Loucy (cell line): Measurements from ENCODE around the gene TSPEAR.

Source experiments
- H2AFZ ChIP-seq: fragments of 200-600 bp; sonication (generic); 2 replicates; pipeline ENCODE4 v1.6.0; 2016; ENCODE audit warnings: antibody characterized with exemption, mild to moderate bottlenecking, low read length, moderate library complexity
- H3F3A ChIP-seq: fragments of 200-600 bp; 2 replicates; pipeline ENCODE4 v1.6.0; 2016; ENCODE audit warnings: antibody characterized with exemption, low read depth, mild to moderate bottlenecking
- H3K27me3 ChIP-seq: fragments of 200-600 bp; sonication (generic); 2 replicates; pipeline ENCODE4 v1.6.1; 2014; ENCODE audit warnings: low read length, mild to moderate bottlenecking; ENCODE audit not compliant: insufficient read depth, poor library complexity, severe bottlenecking
- H3K36me3 ChIP-seq: fragments of 200-600 bp; sonication (generic); 2 replicates; pipeline ENCODE4 v1.6.1; 2016; ENCODE audit warnings: low read length; ENCODE audit not compliant: insufficient read depth
- H3K4me1 ChIP-seq: fragments of 200-600 bp; sonication (generic); 2 replicates; pipeline ENCODE4 v1.5.1; 2014; ENCODE audit warnings: low read length, mild to moderate bottlenecking; ENCODE audit not compliant: insufficient read depth, poor library complexity, severe bottlenecking
- H3K4me2 ChIP-seq: fragments of 200-600 bp; sonication (generic); 2 replicates; pipeline ENCODE4 v1.6.0; 2014; ENCODE audit warnings: antibody characterized with exemption, low read length, low read depth, mild to moderate bottlenecking; ENCODE audit not compliant: poor library complexity, severe bottlenecking
- H3K4me3 ChIP-seq: fragments of 200-600 bp; sonication (generic); 2 replicates; pipeline ENCODE4 v1.5.1; 2014; ENCODE audit warnings: low read length, mild to moderate bottlenecking, mixed read lengths; ENCODE audit not compliant: poor library complexity, severe bottlenecking
- H3K79me2 ChIP-seq: fragments of 200-600 bp; sonication (generic); 2 replicates; pipeline ENCODE4 v1.6.1; 2014; ENCODE audit warnings: low read length; ENCODE audit not compliant: insufficient read depth
- H3K9ac ChIP-seq: fragments of 200-600 bp; sonication (generic); 2 replicates; pipeline ENCODE4 v1.6.0; 2014; ENCODE audit warnings: mild to moderate bottlenecking, low read depth, low read length, moderate library complexity; ENCODE audit not compliant: poor library complexity, severe bottlenecking
- H3K9me2 ChIP-seq: fragments of 200-600 bp; sonication (generic); replicated peaks from 2 replicates; pipeline ENCODE4 v1.6.1; 2016; ENCODE audit warnings: low read depth, low read length, mixed read lengths
- H3K9me3 ChIP-seq: fragments of 200-600 bp; sonication (generic); 2 replicates; pipeline ENCODE4 v1.6.1; 2014; ENCODE audit warnings: mild to moderate bottlenecking, antibody characterized with exemption, low read length, low read depth; ENCODE audit not compliant: insufficient read depth
- H4K20me1 ChIP-seq: fragments of 200-600 bp; sonication (generic); 2 replicates; pipeline ENCODE4 v1.6.0; 2014; ENCODE audit warnings: antibody characterized with exemption, low read length, mild to moderate bottlenecking; ENCODE audit not compliant: insufficient read depth, poor library complexity, severe bottlenecking
- EZH2phosphoT487 ChIP-seq: fragments of 200-600 bp; IDR thresholded peaks from 2 replicates; pipeline ENCODE4 v1.6.1; 2018; ENCODE audit warnings: antibody characterized with exemption, mild to moderate bottlenecking, moderate library complexity, borderline replicate concordance
- TF ChIP-seq, protein P1 (sequence below): fragments of 200-600 bp; sonication (generic); conservative IDR thresholded peaks from 2 replicates; pipeline ENCODE4 v1.5.1; 2014; ENCODE audit warnings: mild to moderate bottlenecking, antibody characterized with exemption, low read length

TSPEAR gene

GRCh38 chr21:44498280-44499210, 212.8 kb downstream of the TSPEAR start:
- Histone ChIP-seq H2AFZ (no peak overlapping the region), H3K36me3 (no peaks in the 10 kb centered on the region), H3K27me3 (no peaks in the 10 kb centered on the region), H3K9me2 (no peaks in the 10 kb centered on the region), H3K4me3 (no peak overlapping the region), H4K20me1 (no peaks in the 10 kb centered on the region), H3K9me3 (no peaks in the 10 kb centered on the region), H3K9ac (no peak overlapping the region), H3F3A (no peaks in the 10 kb centered on the region), H3K79me2 (no peaks in the 10 kb centered on the region), H3K4me1 (no peaks in the 10 kb centered on the region), H3K4me2 (no peak overlapping the region)
- no peak for TF ChIP-seq EZH2phosphoT487
- TF ChIP-seq, protein P1, sequence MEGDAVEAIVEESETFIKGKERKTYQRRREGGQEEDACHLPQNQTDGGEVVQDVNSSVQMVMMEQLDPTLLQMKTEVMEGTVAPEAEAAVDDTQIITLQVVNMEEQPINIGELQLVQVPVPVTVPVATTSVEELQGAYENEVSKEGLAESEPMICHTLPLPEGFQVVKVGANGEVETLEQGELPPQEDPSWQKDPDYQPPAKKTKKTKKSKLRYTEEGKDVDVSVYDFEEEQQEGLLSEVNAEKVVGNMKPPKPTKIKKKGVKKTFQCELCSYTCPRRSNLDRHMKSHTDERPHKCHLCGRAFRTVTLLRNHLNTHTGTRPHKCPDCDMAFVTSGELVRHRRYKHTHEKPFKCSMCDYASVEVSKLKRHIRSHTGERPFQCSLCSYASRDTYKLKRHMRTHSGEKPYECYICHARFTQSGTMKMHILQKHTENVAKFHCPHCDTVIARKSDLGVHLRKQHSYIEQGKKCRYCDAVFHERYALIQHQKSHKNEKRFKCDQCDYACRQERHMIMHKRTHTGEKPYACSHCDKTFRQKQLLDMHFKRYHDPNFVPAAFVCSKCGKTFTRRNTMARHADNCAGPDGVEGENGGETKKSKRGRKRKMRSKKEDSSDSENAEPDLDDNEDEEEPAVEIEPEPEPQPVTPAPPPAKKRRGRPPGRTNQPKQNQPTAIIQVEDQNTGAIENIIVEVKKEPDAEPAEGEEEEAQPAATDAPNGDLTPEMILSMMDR: no peak

- no peak overlapping the region for H3K4me3 ChIP-seq
- no peaks in the 10 kb centered on the region for H4K20me1 ChIP-seq
- H3K36me3 ChIP-seq: no peaks in the 10 kb centered on the region
- H3K9me3 ChIP-seq: peaks cover 4% of the 10 kb centered on the region; the same call in 1 of the 2 replicates
- H2AFZ ChIP-seq: no peak overlapping the region
- no peaks in the 10 kb centered on the region for H3F3A ChIP-seq
- H3K4me1 ChIP-seq: no peaks in the 10 kb centered on the region
- no peak overlapping the region for H3K9ac ChIP-seq
- no peaks in the 10 kb centered on the region for H3K27me3 ChIP-seq
- no peaks in the 10 kb centered on the region for H3K9me2 ChIP-seq
- TF ChIP-seq, protein P1: no peak
- TF ChIP-seq EZH2phosphoT487: no peak
- no peak overlapping the region for H3K4me2 ChIP-seq
- H3K79me2 ChIP-seq: no peaks in the 10 kb centered on the region
These were observed 213.7 kb downstream of the TSPEAR start for GRCh38 chr21:44497703-44498126.

- Histone ChIP-seq H3K9me3 (peaks cover 4% of the 10 kb centered on the region; the same call in 1 of the 2 replicates), H3K9me2 (no peaks in the 10 kb centered on the region), H3K9ac (no peak overlapping the region), H3K79me2 (no peaks in the 10 kb centered on the region), H3K4me3 (no peak overlapping the region), H3F3A (no peaks in the 10 kb centered on the region), H3K27me3 (no peaks in the 10 kb centered on the region), H3K36me3 (no peaks in the 10 kb centered on the region), H3K4me1 (no peaks in the 10 kb centered on the region), H3K4me2 (no peak overlapping the region), H2AFZ (no peak overlapping the region), H4K20me1 (no peaks in the 10 kb centered on the region)
- TF ChIP-seq EZH2phosphoT487: no peak
- TF ChIP-seq, protein P1: no peak
These were observed 214.5 kb downstream of the TSPEAR start for GRCh38 chr21:44496564-44497550.
